HG02588 (cell line): ENCODE results near the gene GDF2.

Experiments used
- ATAC-seq: cut with Tn5 transposase; IDR thresholded peaks from one replicate; pipeline ENCODE4 v1.9.1; 2021; ENCODE audit warnings: mild to moderate bottlenecking, moderate library complexity; ENCODE audit not compliant: unreplicated experiment

Gene GDF2

GRCh38 chr10:47350671-47351640 lies 28.7 kb downstream of the GDF2 start:
- no peak for ATAC-seq

GRCh38 chr10:47351899-47352815 lies 29.9 kb downstream of the GDF2 start:
- ATAC-seq = no peak

- ATAC-seq = no peak
Measured at GRCh38 chr10:47353351-47353750, 31.1 kb downstream of the GDF2 start.

GRCh38 chr10:47354165-47354564 lies 31.9 kb downstream of the GDF2 start:
- ATAC-seq = no peak

- ATAC-seq = no peak
Measured at GRCh38 chr10:47354900-47355299, 32.6 kb downstream of the GDF2 start.

GRCh38 chr10:47356708-47357107 lies 34.5 kb downstream of the GDF2 start:
- ATAC-seq = no peak

GRCh38 chr10:47357131-47357582 lies 34.9 kb downstream of the GDF2 start:
- no peak for ATAC-seq

- ATAC-seq = no peak
Measured at GRCh38 chr10:47357911-47358310, 35.7 kb downstream of the GDF2 start.

GRCh38 chr10:47358457-47358856 lies 36.2 kb downstream of the GDF2 start:
- no peak for ATAC-seq

- no peak for ATAC-seq
Measured at GRCh38 chr10:47359101-47359500, 36.8 kb downstream of the GDF2 start.

GRCh38 chr10:47359626-47360418 lies 37.6 kb downstream of the GDF2 start:
- ATAC-seq = no peak

- ATAC-seq = no peak
Measured at GRCh38 chr10:47360419-47361040, 38.3 kb downstream of the GDF2 start.

GRCh38 chr10:47361293-47361692 lies 39.0 kb downstream of the GDF2 start:
- ATAC-seq = no peak

GRCh38 chr10:47362199-47362598 lies 39.9 kb downstream of the GDF2 start:
- no peak for ATAC-seq

GRCh38 chr10:47363781-47364180 lies 41.5 kb downstream of the GDF2 start:
- no peak for ATAC-seq

- no peak for ATAC-seq
Measured at GRCh38 chr10:47364366-47364765, 42.1 kb downstream of the GDF2 start.

- ATAC-seq = no peak
Measured at GRCh38 chr10:47364911-47365310, 42.7 kb downstream of the GDF2 start.

- no peak for ATAC-seq
Measured at GRCh38 chr10:47365431-47366180, 43.4 kb downstream of the GDF2 start.

GRCh38 chr10:47366181-47366631 lies 44.0 kb downstream of the GDF2 start:
- no peak for ATAC-seq
